NT2/D1 (cell line): Measurements from ENCODE around the gene STAT4.

Source experiments
- DNase-seq: peaks from one replicate; pipeline ENCODE4 v3.0.0-alpha.2; 2011; ENCODE audit warnings: low read depth, low spot score
- H3K27me3 ChIP-seq: 2 replicates; pipeline ENCODE4 v1.6.0; 2011; ENCODE audit warnings: mild to moderate bottlenecking; ENCODE audit not compliant: insufficient read length, insufficient read depth
- H3K36me3 ChIP-seq: 2 replicates; pipeline ENCODE4 v1.6.1; 2011; ENCODE audit warnings: mild to moderate bottlenecking, low read length, mixed read lengths; ENCODE audit not compliant: insufficient read depth, insufficient read length
- H3K4me1 ChIP-seq: 2 replicates; pipeline ENCODE4 v1.5.1; 2011; ENCODE audit not compliant: insufficient read depth, insufficient read length
- H3K4me3 ChIP-seq: 2 replicates; pipeline ENCODE4 v1.5.1; 2011; ENCODE audit warnings: low read depth; ENCODE audit not compliant: insufficient read length
- H3K9ac ChIP-seq: 2 replicates; pipeline ENCODE4 v1.6.0; 2011; ENCODE audit warnings: low read depth; ENCODE audit not compliant: insufficient read length
- H3K9me3 ChIP-seq: 2 replicates; pipeline ENCODE4 v1.5.1; 2011; ENCODE audit warnings: mild to moderate bottlenecking, low read length; ENCODE audit not compliant: insufficient read depth
- SUZ12 ChIP-seq: IDR thresholded peaks from 2 replicates; pipeline ENCODE4 v1.6.1; 2011; ENCODE audit not compliant: insufficient read length, insufficient read depth; ENCODE audit errors: extremely low read depth
- YY1 ChIP-seq: IDR thresholded peaks from 2 replicates; pipeline ENCODE4 v1.6.1; 2011; ENCODE audit not compliant: insufficient read length, insufficient read depth
- ZNF274 ChIP-seq: IDR thresholded peaks from 2 replicates; pipeline ENCODE4 v1.6.1; 2011; ENCODE audit warnings: mild to moderate bottlenecking, low read depth, low read length

The STAT4 gene

GRCh38 chr2:190981733-190982132 is 169.1 kb downstream of the STAT4 start:
- H3K9ac ChIP-seq: no peak overlapping the region
- H3K9me3 ChIP-seq: no peaks in the 10 kb centered on the region
- no peak overlapping the region for H3K4me3 ChIP-seq
- H3K27me3 ChIP-seq: no peaks in the 10 kb centered on the region
- no peak for DNase-seq
- peaks cover 94% of the 10 kb centered on the region for H3K36me3 ChIP-seq
- TF ChIP-seq SUZ12: no peak
- TF ChIP-seq ZNF274: no peak
- TF ChIP-seq YY1: no peak
- H3K4me1 ChIP-seq: peaks cover 3% of the 10 kb centered on the region

GRCh38 chr2:190981333-190981732 is 169.5 kb downstream of the STAT4 start:
- DNase-seq: no peak
- Histone ChIP-seq H3K4me3 (no peak overlapping the region), H3K9me3 (no peaks in the 10 kb centered on the region), H3K27me3 (no peaks in the 10 kb centered on the region), H3K36me3 (peaks cover 94% of the 10 kb centered on the region), H3K4me1 (peaks cover 3% of the 10 kb centered on the region), H3K9ac (no peak overlapping the region)
- TF ChIP-seq SUZ12 (no peak), YY1 (no peak), ZNF274 (no peak)

- no peak for TF ChIP-seq SUZ12
- TF ChIP-seq YY1: no peak
- no peak for TF ChIP-seq ZNF274
- no peaks in the 10 kb centered on the region for H3K27me3 ChIP-seq
- H3K36me3 ChIP-seq: peaks cover 94% of the 10 kb centered on the region
- H3K4me3 ChIP-seq: no peak overlapping the region
- no peaks in the 10 kb centered on the region for H3K4me1 ChIP-seq
- H3K9me3 ChIP-seq: no peaks in the 10 kb centered on the region
- DNase-seq: no peak
- H3K9ac ChIP-seq: no peak overlapping the region
These were observed 170.1 kb downstream of the STAT4 start for GRCh38 chr2:190980630-190981209.

GRCh38 chr2:190979906-190980629 is 170.7 kb downstream of the STAT4 start:
- no peaks in the 10 kb centered on the region for H3K9me3 ChIP-seq
- no peak for TF ChIP-seq SUZ12
- no peak for TF ChIP-seq ZNF274
- TF ChIP-seq YY1: no peak
- no peaks in the 10 kb centered on the region for H3K27me3 ChIP-seq
- no peaks in the 10 kb centered on the region for H3K4me1 ChIP-seq
- peaks cover 93% of the 10 kb centered on the region for H3K36me3 ChIP-seq
- no peak for DNase-seq
- H3K4me3 ChIP-seq: no peak overlapping the region
- H3K9ac ChIP-seq: no peak overlapping the region
